ENCODE measurements around the gene TMEM154.

Gene TMEM154

GRCh38 chr4:152693871-152694270, 14.1 kb upstream of the TMEM154 start:
- DNase-seq = no peak

DNA sequence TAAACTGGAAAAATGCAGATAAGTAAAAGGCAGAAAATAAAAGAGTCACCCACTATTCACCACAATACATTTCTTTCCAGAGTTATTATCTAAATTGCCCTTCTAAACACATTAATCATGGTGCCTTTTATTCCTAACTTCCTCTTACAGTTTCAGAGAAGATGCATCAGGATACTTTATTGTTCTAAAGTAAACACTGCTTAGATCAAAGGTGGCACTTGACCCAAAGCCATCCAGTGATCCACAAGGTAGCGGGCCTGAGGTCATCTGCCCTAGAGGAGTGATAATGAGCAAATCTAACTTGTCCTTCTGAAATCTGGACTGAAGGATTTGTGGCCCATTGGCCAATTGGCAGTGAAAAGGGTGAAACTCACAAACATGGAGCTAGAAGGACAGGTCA, 12.0 kb upstream of the TMEM154 start:
- no peak for DNase-seq

DNA sequence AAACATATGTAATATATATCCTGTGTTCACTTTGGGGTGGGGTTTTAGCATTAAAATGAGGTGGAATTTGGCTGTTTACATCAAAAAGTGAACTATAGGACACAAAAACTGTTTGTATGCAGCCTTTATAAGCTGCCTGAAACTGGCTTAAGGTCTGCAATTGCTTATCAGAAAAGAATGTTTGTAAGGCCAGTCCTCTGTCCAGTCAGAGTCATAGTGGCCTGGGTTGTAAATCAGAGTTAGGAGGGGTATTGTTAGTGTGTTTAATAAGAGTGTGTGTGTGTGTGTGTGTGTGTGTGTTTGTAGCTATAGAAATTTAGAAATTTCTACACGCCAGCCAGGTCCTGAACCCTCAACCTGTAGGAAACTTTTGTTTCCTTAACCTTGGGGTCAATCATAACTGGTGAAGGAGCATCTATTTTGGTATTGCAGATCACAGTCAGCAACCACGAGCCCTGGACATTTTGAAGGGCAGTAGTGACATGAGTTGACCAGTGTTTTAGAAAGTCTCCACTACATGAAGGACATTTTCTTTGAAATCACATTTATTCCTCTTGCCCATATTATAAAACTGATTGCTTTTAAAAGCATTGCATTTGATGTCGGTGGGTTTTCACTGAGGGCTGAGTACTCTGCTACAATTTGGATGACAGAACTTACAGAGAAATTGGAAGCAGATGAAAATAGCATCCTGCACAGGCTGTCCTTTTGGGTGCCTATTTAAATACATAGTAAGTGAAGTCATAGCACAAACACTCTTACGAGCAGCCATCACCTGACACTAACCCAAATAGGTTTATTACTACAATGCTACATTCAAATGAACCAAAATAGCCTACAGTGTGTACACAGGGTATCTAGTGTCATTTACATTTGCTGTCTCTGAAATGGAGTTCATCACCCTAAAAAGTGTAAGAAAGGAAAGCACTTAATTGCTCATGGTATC, 11.2 kb upstream of the TMEM154 start:
- DNase-seq = no peak

GRCh38 chr4:152689615-152690501, 10.1 kb upstream of the TMEM154 start:
- no peak for DNase-seq

GRCh38 chr4:152687974-152688599, 8.3 kb upstream of the TMEM154 start:
- no peak for DNase-seq

DNA sequence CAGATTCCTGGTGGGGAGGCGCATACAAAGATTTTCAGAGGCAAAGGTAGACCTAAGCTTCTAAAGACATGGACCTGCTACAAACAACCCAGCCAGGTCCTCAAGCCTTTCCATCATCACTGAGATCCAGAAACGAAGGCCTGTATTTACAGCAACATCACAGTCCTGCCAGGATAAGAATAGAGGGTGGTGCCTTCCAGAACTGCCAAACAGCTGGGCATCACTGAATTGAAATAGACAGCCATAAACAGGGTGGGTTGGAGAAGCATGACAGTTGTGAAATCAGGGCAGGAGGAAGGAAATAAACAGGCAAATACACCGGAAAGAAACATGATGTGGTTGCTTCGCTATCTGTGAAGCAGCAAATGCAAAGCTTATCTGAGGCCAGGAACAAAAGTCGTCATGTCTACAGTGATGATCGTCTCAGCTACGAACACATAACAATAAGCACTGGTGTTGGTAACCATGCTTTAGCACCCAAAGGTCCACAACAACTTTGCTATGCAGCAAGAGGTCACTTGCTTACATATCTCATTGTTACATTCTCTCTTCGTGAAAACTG, 6.7 kb upstream of the TMEM154 start:
- no peak for DNase-seq

GRCh38 chr4:152684587-152684986, 4.8 kb upstream of the TMEM154 start:
- DNase-seq = no peak

- no peak for DNase-seq
These were observed 4.2 kb upstream of the TMEM154 start for GRCh38 chr4:152684007-152684406.

- no peak for DNase-seq
These were observed 2.5 kb upstream of the TMEM154 start for GRCh38 chr4:152682143-152682941.

- no peak for DNase-seq
These were observed 1.3 kb upstream of the TMEM154 start for GRCh38 chr4:152680988-152681603.

- DNase-seq = no peak
These were observed 956 bp downstream of the TMEM154 start for GRCh38 chr4:152678841-152679240.

DNA sequence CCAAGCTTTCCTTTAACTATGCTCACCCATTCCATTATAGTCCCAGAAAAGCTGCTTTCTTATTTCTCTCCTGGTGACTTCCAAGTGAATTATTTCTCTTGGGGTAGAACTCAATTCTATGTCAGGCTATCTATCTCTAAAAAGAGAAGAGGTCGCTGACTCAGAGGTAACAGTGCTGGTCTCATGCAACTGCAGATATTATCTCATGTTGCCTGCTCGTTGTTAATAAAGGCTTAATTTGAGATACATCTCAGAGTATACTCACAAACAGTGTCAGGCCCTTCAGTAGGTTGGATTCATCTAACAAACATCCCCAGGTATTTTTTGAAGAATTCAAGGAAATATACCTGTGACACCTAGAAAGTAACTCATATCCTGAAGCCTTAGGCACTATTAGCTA, 2.7 kb downstream of the TMEM154 start:
- no peak for DNase-seq

DNA sequence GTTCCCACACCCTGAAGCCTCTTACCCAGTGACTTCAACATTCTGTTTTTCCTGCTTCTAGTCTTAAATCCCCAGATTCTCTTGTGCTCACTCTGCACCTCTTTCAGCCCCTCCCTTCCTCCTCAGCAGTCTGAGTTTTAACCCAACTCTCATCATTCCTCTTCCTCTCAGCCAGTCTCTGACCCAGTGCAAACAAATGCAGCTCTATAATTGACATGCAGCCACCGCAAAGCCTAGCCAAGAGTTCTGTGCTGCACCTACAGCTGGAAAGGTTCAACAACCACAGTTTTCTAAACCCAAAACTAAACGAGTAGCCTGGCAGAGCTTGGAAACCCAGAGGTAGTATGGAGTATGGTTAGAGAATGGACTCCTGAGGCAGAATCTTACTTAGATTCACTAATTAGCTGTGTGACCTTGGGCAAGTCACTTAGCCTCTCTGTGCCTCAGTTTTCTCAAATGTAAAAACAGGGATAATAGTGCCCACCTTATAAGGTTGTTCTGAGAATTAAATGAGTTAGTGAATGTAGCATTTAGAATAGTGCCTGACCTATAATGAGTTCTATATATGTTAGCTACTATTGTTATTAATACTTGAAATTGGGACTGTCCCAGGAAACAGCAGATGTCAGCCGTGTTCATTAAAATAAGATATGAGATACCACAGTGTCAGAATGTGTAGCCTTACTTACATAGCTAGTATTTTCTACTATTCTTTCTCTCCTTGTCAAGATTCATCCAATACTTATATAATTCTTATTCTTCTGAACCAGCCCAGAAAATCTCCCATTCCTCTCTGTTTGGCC, 3.5 kb downstream of the TMEM154 start:
- no peak for DNase-seq

DNA sequence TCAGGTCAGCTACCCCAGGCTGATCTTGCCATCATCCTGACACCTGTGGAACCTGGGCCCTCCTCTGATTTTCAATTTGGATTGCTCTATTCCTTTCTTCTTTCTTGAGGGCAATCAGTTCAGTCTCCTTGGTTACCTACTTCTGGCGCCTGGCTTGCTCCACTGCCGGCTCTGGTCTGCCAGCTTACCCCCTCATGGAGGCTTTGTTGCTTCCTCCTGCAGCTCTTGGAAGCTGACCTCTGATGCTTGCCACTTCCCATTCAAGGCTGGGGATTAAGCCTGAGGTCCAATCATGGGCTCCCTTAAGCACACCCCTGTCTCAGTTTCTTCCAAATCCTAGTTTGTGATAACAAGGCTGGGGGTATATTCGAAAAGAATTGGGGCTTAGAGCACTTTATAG, 5.4 kb downstream of the TMEM154 start:
- DNase-seq = no peak

GRCh38 chr4:152673489-152673888, 6.3 kb downstream of the TMEM154 start:
- DNase-seq = no peak

GRCh38 chr4:152672206-152673092, 7.3 kb downstream of the TMEM154 start:
- DNase-seq = no peak

DNA sequence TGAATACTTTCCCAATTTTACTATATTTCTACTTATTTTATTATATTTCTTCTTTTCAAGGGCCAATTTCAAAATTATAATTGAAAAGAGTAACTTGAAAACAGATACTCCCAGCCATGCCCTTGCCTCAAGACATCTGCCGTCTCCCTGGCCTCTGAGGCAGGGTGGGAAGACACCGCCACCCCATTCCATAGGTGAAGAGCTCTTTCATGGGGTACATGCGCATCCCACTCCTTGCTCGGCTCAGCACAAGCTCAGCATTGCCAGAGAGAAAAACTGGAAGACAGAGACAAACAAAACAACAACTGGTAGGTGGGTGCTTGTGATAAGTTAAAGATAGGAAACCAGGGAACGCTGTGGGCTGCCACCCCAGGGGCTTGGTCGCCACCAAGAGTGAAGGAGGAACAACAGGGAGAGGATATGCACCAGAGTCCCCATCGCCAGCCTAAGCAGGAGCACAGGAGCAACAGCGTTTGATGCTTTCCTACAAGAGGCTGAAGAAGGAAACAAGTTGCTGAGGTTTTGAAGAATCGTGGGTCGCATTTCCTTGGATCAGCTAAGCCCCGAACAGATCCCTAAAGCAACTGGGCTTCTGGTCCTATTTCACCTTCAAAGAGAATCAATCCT, 11.3 kb downstream of the TMEM154 start:
- DNase-seq = no peak

GRCh38 chr4:152667781-152668180, 12.0 kb downstream of the TMEM154 start:
- DNase-seq = no peak

DNA sequence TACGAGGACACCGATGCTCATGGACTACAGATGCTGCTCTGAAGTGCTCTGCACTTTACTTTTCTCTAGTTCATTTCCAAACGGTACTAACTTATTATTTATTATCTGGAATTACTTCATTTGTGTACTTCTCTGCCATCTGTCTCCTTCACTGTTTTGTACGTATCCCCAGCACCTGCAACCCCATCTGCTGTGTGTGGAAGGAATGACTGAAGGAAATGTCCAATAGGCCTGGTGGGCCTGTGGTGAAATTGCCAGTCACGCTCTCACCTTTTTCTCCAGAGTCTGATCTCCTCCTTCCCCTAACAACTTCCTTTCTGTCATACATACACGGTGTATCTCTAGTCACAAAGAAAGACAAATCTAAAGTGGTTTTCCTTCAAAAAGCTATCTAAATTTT, 12.9 kb downstream of the TMEM154 start:
- DNase-seq = no peak
